ENCODE data around the gene CHAT. TPM values are rescaled to one million over a fixed set of nuclear protein-coding genes. Genes with fewer than 3 reads are reported as not detected.

The CHAT gene
- total and polyA plus RNA-seq, 9 donors, result 0.32 TPM; not detected in 8

- no peak overlapping the region for H3K4me3 ChIP-seq (ENCODE audit: low read length)
- H3K27me3 ChIP-seq (ENCODE audit: control insufficient read depth, insufficient read depth, low read length), result peaks cover 9% of the 10 kb centered on the region
- H3K4me1 ChIP-seq (ENCODE audit: control insufficient read depth, insufficient read depth, low read length), result no peaks in the 10 kb centered on the region
- DNase-seq, result no peak
- H3K36me3 ChIP-seq (ENCODE audit: control insufficient read depth, insufficient read depth, low read length), result no peaks in the 10 kb centered on the region
- 69% methylated on average over 11 of the region's 11 CpGs for WGBS (ENCODE audit: insufficient coverage)
- H3K27ac ChIP-seq (ENCODE audit: low read length), result no peak overlapping the region
- no peaks in the 10 kb centered on the region for H3K9me3 ChIP-seq (replicated peaks; ENCODE audit: control insufficient read depth, low read depth, low read length)
Measured at GRCh38 chr10:49653273-49653929, 39.6 kb downstream of the CHAT start.

DNA sequence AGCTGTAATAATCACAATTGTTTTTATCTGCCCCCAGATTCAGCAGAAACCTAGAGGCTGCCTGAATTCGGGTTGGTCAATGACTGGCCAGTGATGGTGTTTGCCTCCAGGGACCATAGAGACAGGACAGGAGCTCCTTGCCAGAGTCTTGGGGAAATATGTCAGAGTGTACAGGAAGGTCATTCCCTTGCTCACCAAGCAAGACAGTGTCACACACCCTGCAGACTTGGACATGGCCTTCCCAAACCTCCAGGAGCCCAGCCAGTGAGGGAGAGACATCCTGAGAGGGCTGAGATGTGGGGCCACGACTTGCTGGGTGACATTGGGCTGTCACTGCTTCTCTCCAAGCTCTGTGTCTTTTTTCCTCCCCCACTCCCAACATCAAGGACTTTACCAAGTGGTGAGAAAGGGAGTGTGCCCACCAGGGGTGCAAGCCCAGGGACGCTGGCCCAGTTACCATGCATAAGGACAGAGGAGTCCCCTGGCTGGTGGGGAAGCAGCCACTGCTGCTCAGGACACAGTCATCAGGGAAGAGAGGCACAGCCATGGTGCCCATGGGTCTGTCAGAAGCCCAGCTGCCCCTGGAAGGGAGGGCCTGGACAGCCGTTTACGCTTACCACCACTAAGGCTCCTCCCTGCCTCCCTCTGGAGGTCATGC, 40.3 kb downstream of the CHAT start:
- 69% methylated on average over 2 of the region's 5 CpGs for WGBS (ENCODE audit: insufficient coverage)
- no peak for DNase-seq
- Histone ChIP-seq H3K4me1 (ENCODE audit: control insufficient read depth, insufficient read depth, low read length) (no peaks in the 10 kb centered on the region), H3K27ac (ENCODE audit: low read length) (no peak overlapping the region), H3K9me3 (replicated peaks; ENCODE audit: control insufficient read depth, low read depth, low read length) (no peaks in the 10 kb centered on the region), H3K36me3 (ENCODE audit: control insufficient read depth, insufficient read depth, low read length) (no peaks in the 10 kb centered on the region), H3K4me3 (ENCODE audit: low read length) (no peak overlapping the region), H3K27me3 (ENCODE audit: control insufficient read depth, insufficient read depth, low read length) (peaks cover 9% of the 10 kb centered on the region)

GRCh38 chr10:49655099-49655498, 41.3 kb downstream of the CHAT start:
- no peak for DNase-seq
- Histone ChIP-seq H3K4me1 (ENCODE audit: control insufficient read depth, insufficient read depth, low read length) (no peaks in the 10 kb centered on the region), H3K36me3 (ENCODE audit: control insufficient read depth, insufficient read depth, low read length) (no peaks in the 10 kb centered on the region), H3K4me3 (ENCODE audit: low read length) (no peak overlapping the region), H3K27ac (ENCODE audit: low read length) (no peak overlapping the region), H3K27me3 (ENCODE audit: control insufficient read depth, insufficient read depth, low read length) (peaks cover 3% of the 10 kb centered on the region), H3K9me3 (replicated peaks; ENCODE audit: control insufficient read depth, low read depth, low read length) (no peaks in the 10 kb centered on the region)
- 87% methylated on average over 18 of the region's 18 CpGs for WGBS (ENCODE audit: insufficient coverage)

DNA sequence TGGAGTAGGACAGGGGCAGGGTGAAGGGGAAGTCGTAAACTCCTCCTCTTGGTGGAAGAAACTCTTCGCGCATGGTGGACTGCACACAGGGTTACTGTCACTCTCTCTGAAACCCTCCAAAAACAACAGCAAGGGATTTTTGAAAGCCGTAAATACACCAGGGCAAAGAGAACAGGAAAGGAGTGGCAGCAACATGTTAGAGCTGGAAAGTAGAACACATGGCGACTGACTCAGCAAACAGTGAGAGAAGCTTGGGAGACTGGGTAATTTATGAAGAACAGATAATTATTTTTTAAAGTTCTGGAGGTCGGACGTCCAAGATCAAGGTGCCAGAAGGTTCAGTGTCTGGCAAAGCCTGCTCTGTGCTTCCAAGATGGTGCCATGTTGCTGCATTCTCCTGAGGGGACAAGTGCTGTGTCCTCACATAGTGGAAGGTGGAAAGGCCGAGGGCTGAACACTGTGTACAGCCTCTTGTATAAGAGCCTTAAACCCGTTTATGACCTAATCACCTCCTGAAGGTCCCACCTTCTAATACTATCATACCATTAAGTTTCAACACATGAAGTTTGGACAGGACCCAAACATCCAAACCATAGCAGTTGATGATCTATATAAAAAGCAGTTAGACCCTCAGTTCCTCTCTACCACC, 43.1 kb downstream of the CHAT start:
- Histone ChIP-seq H3K27me3 (ENCODE audit: control insufficient read depth, insufficient read depth, low read length) (no peaks in the 10 kb centered on the region), H3K4me1 (ENCODE audit: control insufficient read depth, insufficient read depth, low read length) (no peaks in the 10 kb centered on the region), H3K4me3 (ENCODE audit: low read length) (no peak overlapping the region), H3K27ac (ENCODE audit: low read length) (no peak overlapping the region), H3K9me3 (replicated peaks; ENCODE audit: control insufficient read depth, low read depth, low read length) (no peaks in the 10 kb centered on the region), H3K36me3 (ENCODE audit: control insufficient read depth, insufficient read depth, low read length) (no peaks in the 10 kb centered on the region)
- no peak for DNase-seq
- 64% methylated on average over 3 of the region's 9 CpGs for WGBS (ENCODE audit: insufficient coverage)

DNA sequence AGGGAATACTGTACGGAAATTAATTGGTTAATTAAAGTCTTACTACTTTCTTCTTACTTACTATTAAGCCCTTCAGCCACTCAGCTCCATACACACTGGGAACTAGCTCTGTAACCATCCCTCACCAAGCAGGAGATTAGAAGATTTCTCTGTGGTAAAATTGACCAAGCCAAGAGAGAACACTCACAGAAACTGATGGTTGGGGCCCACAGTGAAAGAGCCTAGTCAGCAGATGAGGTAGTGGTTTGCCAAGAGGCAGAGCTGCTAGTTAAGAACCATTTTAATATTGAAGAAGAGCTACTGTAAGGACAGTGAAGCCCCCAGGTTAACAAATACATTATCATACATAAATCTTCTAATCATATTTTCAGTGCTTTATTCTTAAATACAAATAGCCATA, 43.8 kb downstream of the CHAT start:
- Histone ChIP-seq H3K4me3 (ENCODE audit: low read length) (no peak overlapping the region), H3K4me1 (ENCODE audit: control insufficient read depth, insufficient read depth, low read length) (no peaks in the 10 kb centered on the region), H3K9me3 (replicated peaks; ENCODE audit: control insufficient read depth, low read depth, low read length) (no peaks in the 10 kb centered on the region), H3K36me3 (ENCODE audit: control insufficient read depth, insufficient read depth, low read length) (no peaks in the 10 kb centered on the region), H3K27me3 (ENCODE audit: control insufficient read depth, insufficient read depth, low read length) (no peaks in the 10 kb centered on the region), H3K27ac (ENCODE audit: low read length) (no peak overlapping the region)
- WGBS (ENCODE audit: insufficient coverage), result no CpG with 5 or more reads among the region's 1 CpG
- DNase-seq, result no peak

DNA sequence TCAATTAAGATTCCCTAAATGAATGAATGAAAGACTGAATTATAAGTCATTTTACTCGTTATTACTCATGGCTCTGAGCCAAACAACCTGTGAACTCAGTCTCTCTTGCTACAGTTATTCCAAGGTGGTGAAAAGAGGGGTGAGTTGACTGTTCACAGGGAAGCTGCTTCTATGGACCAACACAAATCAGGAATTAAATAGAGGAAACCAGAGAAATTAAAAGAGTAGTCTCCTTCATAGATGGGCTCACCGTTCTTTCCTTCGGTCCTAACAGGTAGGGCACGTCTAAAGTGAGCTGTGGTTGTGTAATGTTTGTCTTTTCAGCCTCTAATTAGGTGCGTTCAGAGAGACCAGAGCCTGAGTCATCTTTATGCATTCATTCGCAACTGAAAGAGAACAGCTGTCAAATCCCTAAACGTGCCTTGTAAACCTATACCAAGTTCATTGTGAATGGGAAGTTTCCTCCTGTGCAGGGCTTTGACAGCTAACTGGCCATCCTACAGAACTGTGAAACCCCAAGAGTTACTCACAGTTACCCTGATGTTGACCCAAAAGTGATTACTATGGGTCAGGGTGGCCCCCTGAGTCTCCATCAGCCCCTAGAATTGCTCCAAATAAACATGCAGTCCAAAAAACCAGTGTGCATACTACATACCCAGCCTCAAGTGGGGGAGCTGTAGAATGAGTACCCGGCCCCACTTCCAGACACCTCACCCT, 47.5 kb downstream of the CHAT start:
- H3K4me3 ChIP-seq (ENCODE audit: low read length), result no peak overlapping the region
- H3K9me3 ChIP-seq (replicated peaks; ENCODE audit: control insufficient read depth, low read depth, low read length), result no peaks in the 10 kb centered on the region
- 61% methylated on average over 4 of the region's 8 CpGs for WGBS (ENCODE audit: insufficient coverage)
- H3K27ac ChIP-seq (ENCODE audit: low read length), result no peak overlapping the region
- no peaks in the 10 kb centered on the region for H3K27me3 ChIP-seq (ENCODE audit: control insufficient read depth, insufficient read depth, low read length)
- no peaks in the 10 kb centered on the region for H3K4me1 ChIP-seq (ENCODE audit: control insufficient read depth, insufficient read depth, low read length)
- no peaks in the 10 kb centered on the region for H3K36me3 ChIP-seq (ENCODE audit: control insufficient read depth, insufficient read depth, low read length)
- DNase-seq, result no peak

DNA sequence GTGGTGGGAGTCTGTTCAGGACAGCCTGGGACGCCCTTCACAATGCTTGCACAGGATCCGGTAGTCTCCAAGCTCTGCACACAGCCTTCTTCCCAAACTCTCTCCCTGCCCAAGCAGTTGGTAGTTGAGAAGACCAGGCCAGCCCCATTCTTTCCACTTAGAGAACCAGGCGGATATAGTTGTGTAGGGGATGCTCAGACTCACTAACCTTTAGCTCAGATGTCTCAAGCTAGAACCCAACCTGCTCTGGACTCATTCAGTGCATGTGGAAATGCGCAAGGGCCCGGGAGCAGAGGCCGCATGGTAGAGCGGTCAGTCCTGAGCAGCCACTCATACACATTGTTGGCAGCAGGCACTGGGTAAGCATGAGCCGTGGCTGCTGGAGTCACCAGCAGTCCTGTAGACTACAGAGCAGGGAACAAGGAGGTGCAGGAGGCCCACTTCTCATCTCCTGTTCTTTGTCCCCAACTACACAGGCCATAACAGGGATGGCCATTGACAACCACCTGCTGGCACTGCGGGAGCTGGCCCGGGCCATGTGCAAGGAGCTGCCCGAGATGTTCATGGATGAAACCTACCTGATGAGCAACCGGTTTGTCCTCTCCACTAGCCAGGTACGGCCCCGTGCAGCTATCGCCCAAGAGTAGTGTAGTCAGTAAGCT, 48.5 kb downstream of the CHAT start:
- Histone ChIP-seq H3K4me1 (ENCODE audit: control insufficient read depth, insufficient read depth, low read length) (no peaks in the 10 kb centered on the region), H3K36me3 (ENCODE audit: control insufficient read depth, insufficient read depth, low read length) (no peaks in the 10 kb centered on the region), H3K4me3 (ENCODE audit: low read length) (no peak overlapping the region), H3K27ac (ENCODE audit: low read length) (no peak overlapping the region), H3K9me3 (replicated peaks; ENCODE audit: control insufficient read depth, low read depth, low read length) (no peaks in the 10 kb centered on the region), H3K27me3 (ENCODE audit: control insufficient read depth, insufficient read depth, low read length) (peaks cover 2% of the 10 kb centered on the region)
- no peak for DNase-seq
- WGBS (ENCODE audit: insufficient coverage), result 86% methylated on average over 12 of the region's 15 CpGs

- Histone ChIP-seq H3K4me1 (ENCODE audit: control insufficient read depth, insufficient read depth, low read length) (no peaks in the 10 kb centered on the region), H3K9me3 (replicated peaks; ENCODE audit: control insufficient read depth, low read depth, low read length) (no peaks in the 10 kb centered on the region), H3K27me3 (ENCODE audit: control insufficient read depth, insufficient read depth, low read length) (peaks cover 2% of the 10 kb centered on the region), H3K4me3 (ENCODE audit: low read length) (no peak overlapping the region), H3K36me3 (ENCODE audit: control insufficient read depth, insufficient read depth, low read length) (no peaks in the 10 kb centered on the region), H3K27ac (ENCODE audit: low read length) (no peak overlapping the region)
- no CpG with 5 or more reads among the region's 6 CpGs for WGBS (ENCODE audit: insufficient coverage)
- DNase-seq, result no peak
Measured at GRCh38 chr10:49663596-49663995, 49.8 kb downstream of the CHAT start.

DNA sequence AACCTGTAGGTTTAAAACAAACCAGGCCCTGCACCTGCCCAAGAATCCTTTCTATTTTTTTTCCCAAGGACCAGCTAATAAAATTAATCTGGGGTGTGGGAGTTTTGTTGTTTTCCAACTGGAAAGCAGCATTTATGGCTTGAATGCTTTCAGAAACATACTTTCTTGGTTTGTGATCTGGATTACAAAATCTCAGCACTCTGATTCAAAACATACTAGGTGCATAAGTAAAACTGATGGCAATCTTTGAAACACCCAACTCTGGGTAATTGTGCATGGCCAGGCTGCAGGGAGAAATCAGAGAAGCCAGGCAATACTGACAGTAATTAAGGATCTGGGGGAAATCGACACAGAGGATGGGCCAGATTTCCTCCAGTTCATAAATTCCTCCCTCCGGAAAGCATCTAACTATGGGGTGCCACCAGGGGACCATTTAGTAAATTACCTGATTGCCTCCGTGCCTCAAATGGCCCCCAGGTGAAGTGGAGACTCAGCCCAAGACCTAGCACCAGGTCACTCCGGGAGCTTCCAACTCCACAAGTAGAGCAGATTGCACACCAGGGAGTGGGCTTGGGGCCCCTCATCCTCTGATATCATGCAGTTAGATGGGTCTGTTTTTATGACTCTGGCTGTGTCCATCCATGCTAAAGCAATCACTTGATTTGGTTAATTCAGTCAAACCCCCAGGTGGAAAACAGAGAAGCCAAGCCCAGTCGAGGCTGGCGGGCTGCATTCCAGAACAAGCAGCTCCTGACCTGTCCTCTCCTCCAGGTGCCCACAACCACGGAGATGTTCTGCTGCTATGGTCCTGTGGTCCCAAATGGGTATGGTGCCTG, 50.4 kb downstream of the CHAT start:
- Histone ChIP-seq H3K4me1 (ENCODE audit: control insufficient read depth, insufficient read depth, low read length) (no peaks in the 10 kb centered on the region), H3K36me3 (ENCODE audit: control insufficient read depth, insufficient read depth, low read length) (no peaks in the 10 kb centered on the region), H3K27me3 (ENCODE audit: control insufficient read depth, insufficient read depth, low read length) (peaks cover 2% of the 10 kb centered on the region), H3K27ac (ENCODE audit: low read length) (no peak overlapping the region), H3K9me3 (replicated peaks; ENCODE audit: control insufficient read depth, low read depth, low read length) (no peaks in the 10 kb centered on the region), H3K4me3 (ENCODE audit: low read length) (no peak overlapping the region)
- no peak for DNase-seq
- WGBS (ENCODE audit: insufficient coverage), result 53% methylated on average over 5 of the region's 7 CpGs

Data from muscle of leg (tissue), 11 donors.